Endothelial cell of umbilical vein (primary cell): ENCODE results near the gene PCNX1.

Source experiments
- EZH2 ChIP-seq: IDR thresholded peaks from 2 replicates; pipeline ENCODE4 v1.6.1; 2012; ENCODE audit warnings: borderline replicate concordance, low read depth, mild to moderate bottlenecking, moderate library complexity, low read length, inconsistent platforms; ENCODE audit not compliant: severe bottlenecking
- GATA2 ChIP-seq: IDR thresholded peaks from 2 replicates; pipeline ENCODE4 v1.7.0; 2011; ENCODE audit warnings: low read depth, mild to moderate bottlenecking, moderate library complexity, mixed read lengths, low read length; ENCODE audit not compliant: insufficient read length, insufficient read depth
- JUN ChIP-seq: IDR thresholded peaks from 2 replicates; pipeline ENCODE4 v1.6.1; 2011; ENCODE audit warnings: borderline replicate concordance, low read depth; ENCODE audit not compliant: insufficient read length, insufficient read depth
- MYC ChIP-seq: IDR thresholded peaks from one replicate; pipeline ENCODE4 v1.6.1; 2011; ENCODE audit warnings: mild to moderate bottlenecking, low read depth, low read length
- POLR2A ChIP-seq: IDR thresholded peaks from 2 replicates; pipeline ENCODE4 v1.6.1; 2012; ENCODE audit warnings: low read depth, mild to moderate bottlenecking, control low read depth, low read length
- TF ChIP-seq, protein P1 (sequence below), 2 donors: IDR thresholded peaks; 1 replicate in 1 of 2; 2 replicates in 1 of 2; pipeline ENCODE4 v1.5.1; 2011; ENCODE audit warnings: low read length in 2 of 2, mild to moderate bottlenecking in 2 of 2, moderate library complexity in 2 of 2, control low read depth in 1 of 2, inconsistent platforms in 1 of 2, low read depth in 1 of 2; ENCODE audit not compliant: insufficient read depth in 1 of 2; ENCODE audit errors: extremely low read depth in 1 of 2
- TF ChIP-seq, protein P2 (sequence below): IDR thresholded peaks from 2 replicates; pipeline ENCODE4 v1.6.1; 2011; ENCODE audit not compliant: insufficient read depth, insufficient read length

DNA sequence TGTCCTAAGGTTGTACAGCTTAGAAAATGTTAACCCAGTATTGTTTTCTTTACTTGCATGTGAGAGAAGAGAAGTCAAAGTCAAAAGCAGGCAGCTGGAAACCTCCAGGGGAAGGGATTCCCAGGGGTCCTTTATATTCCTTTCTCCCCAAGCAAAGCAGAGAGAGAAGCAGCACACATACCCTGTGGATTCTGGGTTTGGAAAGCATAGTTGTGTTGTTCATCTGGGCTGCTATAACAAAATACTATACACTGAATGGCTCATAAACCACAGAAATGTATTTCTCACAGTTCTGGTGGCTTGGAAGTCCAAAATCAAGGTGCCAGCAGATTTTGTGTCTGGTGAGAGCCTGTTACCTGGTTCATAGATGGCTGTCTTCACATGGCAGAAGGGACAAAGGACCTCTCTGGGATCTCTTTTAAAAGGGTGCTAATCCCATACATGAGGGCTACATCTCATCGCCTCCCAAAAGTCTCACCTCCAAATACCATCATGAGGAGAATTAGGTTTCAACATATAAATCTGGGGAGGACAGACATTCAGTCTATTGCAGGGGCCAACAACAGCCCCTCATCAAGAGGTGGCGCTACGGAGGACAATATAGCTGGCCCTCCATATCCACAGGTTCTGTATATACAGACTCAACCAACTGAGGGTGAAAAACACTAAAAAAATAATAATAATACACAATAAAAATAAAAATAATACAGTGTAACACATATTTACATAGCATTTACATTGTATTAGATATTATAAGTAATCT lies 19.3 kb upstream of the PCNX1 start:
- TF ChIP-seq, protein P1, sequence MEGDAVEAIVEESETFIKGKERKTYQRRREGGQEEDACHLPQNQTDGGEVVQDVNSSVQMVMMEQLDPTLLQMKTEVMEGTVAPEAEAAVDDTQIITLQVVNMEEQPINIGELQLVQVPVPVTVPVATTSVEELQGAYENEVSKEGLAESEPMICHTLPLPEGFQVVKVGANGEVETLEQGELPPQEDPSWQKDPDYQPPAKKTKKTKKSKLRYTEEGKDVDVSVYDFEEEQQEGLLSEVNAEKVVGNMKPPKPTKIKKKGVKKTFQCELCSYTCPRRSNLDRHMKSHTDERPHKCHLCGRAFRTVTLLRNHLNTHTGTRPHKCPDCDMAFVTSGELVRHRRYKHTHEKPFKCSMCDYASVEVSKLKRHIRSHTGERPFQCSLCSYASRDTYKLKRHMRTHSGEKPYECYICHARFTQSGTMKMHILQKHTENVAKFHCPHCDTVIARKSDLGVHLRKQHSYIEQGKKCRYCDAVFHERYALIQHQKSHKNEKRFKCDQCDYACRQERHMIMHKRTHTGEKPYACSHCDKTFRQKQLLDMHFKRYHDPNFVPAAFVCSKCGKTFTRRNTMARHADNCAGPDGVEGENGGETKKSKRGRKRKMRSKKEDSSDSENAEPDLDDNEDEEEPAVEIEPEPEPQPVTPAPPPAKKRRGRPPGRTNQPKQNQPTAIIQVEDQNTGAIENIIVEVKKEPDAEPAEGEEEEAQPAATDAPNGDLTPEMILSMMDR (IDR thresholded peaks at IDR 0.05; ENCODE audit: extremely low read depth in 1 of 2, insufficient read depth in 1 of 2, low read depth in 1 of 2, low read length in 2 of 2) = no peak
- TF ChIP-seq POLR2A (no peak), MYC (no peak), GATA2 (no peak), EZH2 (no peak), JUN (no peak)
- TF ChIP-seq, protein P2, sequence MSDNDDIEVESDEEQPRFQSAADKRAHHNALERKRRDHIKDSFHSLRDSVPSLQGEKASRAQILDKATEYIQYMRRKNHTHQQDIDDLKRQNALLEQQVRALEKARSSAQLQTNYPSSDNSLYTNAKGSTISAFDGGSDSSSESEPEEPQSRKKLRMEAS = no peak
